Subcutaneous adipose tissue (tissue), 4 donors: Measurements from ENCODE around the gene PDE8A. TPM values are rescaled to one million over a fixed set of nuclear protein-coding genes. Genes with fewer than 3 reads are reported as not detected.

Experiments used
- total RNA-seq, 4 donors: library from RNA; depleted of rRNA; stranded (reverse); fragments of >200 nt; gene quantifications; one replicate each; pipeline ENCODE4 v1.1.0, GENCODE V29; 2016
- TF ChIP-seq, protein P1 (sequence below): fragments of 450-650 bp; IDR thresholded peaks from one replicate; pipeline ENCODE4 v1.5.1; 2016; ENCODE audit warnings: low read depth, mild to moderate bottlenecking, control low read depth, antibody characterized with exemption, moderate library complexity

Gene PDE8A
- total RNA-seq, 4 donors from 2014 or later: 55.3 to 129 (median 99.3) TPM

- TF ChIP-seq, protein P1, sequence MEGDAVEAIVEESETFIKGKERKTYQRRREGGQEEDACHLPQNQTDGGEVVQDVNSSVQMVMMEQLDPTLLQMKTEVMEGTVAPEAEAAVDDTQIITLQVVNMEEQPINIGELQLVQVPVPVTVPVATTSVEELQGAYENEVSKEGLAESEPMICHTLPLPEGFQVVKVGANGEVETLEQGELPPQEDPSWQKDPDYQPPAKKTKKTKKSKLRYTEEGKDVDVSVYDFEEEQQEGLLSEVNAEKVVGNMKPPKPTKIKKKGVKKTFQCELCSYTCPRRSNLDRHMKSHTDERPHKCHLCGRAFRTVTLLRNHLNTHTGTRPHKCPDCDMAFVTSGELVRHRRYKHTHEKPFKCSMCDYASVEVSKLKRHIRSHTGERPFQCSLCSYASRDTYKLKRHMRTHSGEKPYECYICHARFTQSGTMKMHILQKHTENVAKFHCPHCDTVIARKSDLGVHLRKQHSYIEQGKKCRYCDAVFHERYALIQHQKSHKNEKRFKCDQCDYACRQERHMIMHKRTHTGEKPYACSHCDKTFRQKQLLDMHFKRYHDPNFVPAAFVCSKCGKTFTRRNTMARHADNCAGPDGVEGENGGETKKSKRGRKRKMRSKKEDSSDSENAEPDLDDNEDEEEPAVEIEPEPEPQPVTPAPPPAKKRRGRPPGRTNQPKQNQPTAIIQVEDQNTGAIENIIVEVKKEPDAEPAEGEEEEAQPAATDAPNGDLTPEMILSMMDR: no peak
These were observed 36.8 kb upstream of the PDE8A start for GRCh38 chr15:84944861-84945260.

DNA sequence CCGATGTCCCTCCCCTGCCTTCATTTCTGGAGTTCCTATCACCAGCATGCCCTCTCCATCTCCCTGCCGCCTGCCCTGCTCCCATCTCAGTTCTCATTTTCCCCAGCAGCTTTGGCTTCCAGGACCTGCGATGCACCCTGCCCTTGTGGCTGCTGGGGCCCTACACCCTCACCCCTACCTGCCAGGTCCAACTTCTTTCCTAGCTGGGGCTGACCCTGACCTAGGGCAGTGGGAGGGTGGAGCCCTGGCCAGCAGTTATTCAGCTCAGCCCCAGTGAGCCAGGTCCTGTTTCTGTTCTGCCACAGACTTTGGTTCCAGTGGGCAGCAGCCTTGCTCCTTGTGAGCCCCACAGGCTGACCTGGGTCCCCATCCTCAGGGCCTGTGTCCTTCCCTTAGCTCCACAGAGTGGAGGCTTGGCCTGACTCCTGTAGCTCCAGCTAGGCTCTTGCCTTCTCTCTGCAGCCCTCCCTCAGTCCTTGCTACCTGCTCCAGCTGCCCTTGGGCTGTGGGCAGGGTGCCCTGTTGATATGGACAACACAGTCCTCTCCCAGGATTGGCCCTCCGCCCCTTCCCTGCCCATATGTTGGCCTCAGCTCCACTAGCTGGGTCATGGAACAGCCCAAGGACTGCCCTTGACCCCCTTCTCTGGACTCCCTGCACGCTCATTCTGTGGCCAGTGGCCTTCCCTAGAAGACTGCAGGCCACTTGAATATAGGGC, 34.7 kb upstream of the PDE8A start:
- TF ChIP-seq, protein P1: no peak

- TF ChIP-seq, protein P1: no peak
These were observed 33.5 kb upstream of the PDE8A start for GRCh38 chr15:84947947-84948830.

DNA sequence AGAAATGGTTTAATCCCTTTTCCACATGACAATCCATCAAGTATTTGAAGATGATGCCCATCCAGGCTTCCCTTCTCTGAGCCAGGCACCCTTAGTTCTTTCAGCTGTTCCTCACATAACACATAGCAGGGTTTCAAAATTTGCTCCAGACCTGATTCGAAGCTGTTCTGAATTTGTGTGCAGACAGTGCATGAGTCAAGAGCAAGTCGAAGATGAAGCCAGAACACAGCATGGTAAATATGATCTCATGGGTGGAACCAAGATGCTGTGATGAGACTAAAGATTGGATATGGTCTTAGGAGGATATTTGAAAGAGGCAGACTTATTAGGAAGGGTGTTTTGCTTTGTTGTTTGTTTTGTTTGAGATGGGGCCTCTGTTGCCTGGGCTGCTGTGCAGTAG, 32.6 kb upstream of the PDE8A start:
- TF ChIP-seq, protein P1: no peak

- TF ChIP-seq, protein P1: no peak
These were observed 31.6 kb upstream of the PDE8A start for GRCh38 chr15:84949845-84950569.

- TF ChIP-seq, protein P1: no peak
These were observed 31.0 kb upstream of the PDE8A start for GRCh38 chr15:84950570-84951111.
